ENCODE data around the gene DNAJC6.
A peak's percentile ranks its signal among the peaks of the same experiment; 100 is the strongest.

The DNAJC6 gene

GRCh38 chr1:65419681-65420589, 110.6 kb downstream of the DNAJC6 start:
- Histone ChIP-seq H3K27ac (peak overlapping the region; percentile 97), H3K36me3 (replicated peaks) (no peaks in the 10 kb centered on the region), H3K4me3 (ENCODE audit: low read depth, low read length) (peak overlapping the region; percentile 86), H3K27me3 (replicated peaks) (no peaks in the 10 kb centered on the region)
- no peak for TF ChIP-seq CTCF (IDR thresholded peaks at IDR 0.05; ENCODE audit: low read depth, low read length, missing control alignments)
- DNase-seq: peak; percentile 97
- in situ Hi-C loops (cut with HindIII; ENCODE audit: low pct_ligation_motif_present, low sequenced_read_pairs): no loop called here

GRCh38 chr1:65420590-65421350, 111.4 kb downstream of the DNAJC6 start, which contains the start of the genes LEPR and LEPROT:
LEPR (plus strand) TSS chr1:65420668; CDS start chr1:65565566, 144,898 bp downstream.
LEPROT (plus strand) TSS chr1:65420668; CDS start chr1:65420725, 57 bp downstream.
- in situ Hi-C loops (cut with HindIII; ENCODE audit: low pct_ligation_motif_present, low sequenced_read_pairs): no loop called here
- Histone ChIP-seq H3K27ac (peak within 1 kb of the TSS; percentile 97), H3K27me3 (replicated peaks) (no peaks in the 10 kb centered on the region), H3K4me3 (ENCODE audit: low read depth, low read length) (peak within 1 kb of the TSS; percentile 86), H3K36me3 (replicated peaks) (peaks cover 3% of the 10 kb centered on the region)
- DNase-seq: no peak
- no peak for TF ChIP-seq CTCF (IDR thresholded peaks at IDR 0.05; ENCODE audit: low read depth, low read length, missing control alignments)

- H3K27ac ChIP-seq: peak overlapping the region; percentile 97
- in situ Hi-C loops (cut with HindIII; ENCODE audit: low pct_ligation_motif_present, low sequenced_read_pairs): no loop called here
- peak overlapping the region; percentile 86 for H3K4me3 ChIP-seq (ENCODE audit: low read depth, low read length)
- H3K36me3 ChIP-seq (replicated peaks): peaks cover 9% of the 10 kb centered on the region
- no peak for TF ChIP-seq CTCF (IDR thresholded peaks at IDR 0.05; ENCODE audit: low read depth, low read length, missing control alignments)
- H3K27me3 ChIP-seq (replicated peaks): no peaks in the 10 kb centered on the region
- peak; percentile 38 for DNase-seq
Observed at GRCh38 chr1:65421351-65422025, 112.1 kb downstream of the DNAJC6 start.

GRCh38 chr1:65422241-65423203, 113.2 kb downstream of the DNAJC6 start:
- Histone ChIP-seq H3K27ac (peak overlapping the region; percentile 84), H3K4me3 (ENCODE audit: low read depth, low read length) (peak overlapping the region; percentile 86), H3K36me3 (replicated peaks) (peaks cover 17% of the 10 kb centered on the region), H3K27me3 (replicated peaks) (no peaks in the 10 kb centered on the region)
- DNase-seq: peak; percentile 43
- in situ Hi-C loops (cut with HindIII; ENCODE audit: low pct_ligation_motif_present, low sequenced_read_pairs): no loop called here
- TF ChIP-seq CTCF (IDR thresholded peaks at IDR 0.05; ENCODE audit: low read depth, low read length, missing control alignments): no peak
